Activated CD8-positive, alpha-beta memory T cell treated with anti-CD3 and anti-CD28 coated beads for 36 hours (primary cell): ENCODE measurements around the gene VAPA. TPM values are rescaled to one million over a fixed set of nuclear protein-coding genes. Genes with fewer than 3 reads are reported as not detected.

ENCODE experiments used
- CTCF ChIA-PET: fragments of 350-600 bp; sonication (Branson Sonifier 250); formaldehyde crosslinking; loops from one replicate; lab custom pipeline; 2021; ENCODE audit warnings: antibody characterized with exemption; lab: Charles Lee
- POLR2A ChIA-PET: fragments of 350-600 bp; sonication (Branson Sonifier 250); formaldehyde crosslinking; loops from one replicate; lab custom pipeline; 2021; ENCODE audit warnings: antibody characterized with exemption; lab: Charles Lee
- total RNA-seq, 2 experiments: library from RNA; stranded (reverse); gene quantifications; one replicate each; pipeline ENCODE4 v1.2.3, GENCODE V29; 2021

Gene VAPA
- total RNA-seq: 100 to 1,000 TPM; 152 to 169 TPM

GRCh38 chr18:9913526-9914333 is at the start of gene VAPA:
Gene VAPA (plus strand): TSS chr18:9914016. CDS start chr18:9914257, 241 bp downstream.
- ChIA-PET POLR2A (interaction anchor here (0.7 to 2.2 kb wide), 8 partner anchors 13 to 810 kb away, joined by 3 to 9 read pairs (median 4); partner anchors contain the start of genes NAPG and TXNDC2), CTCF (interaction anchor here (0.6 kb wide), 1 partner anchor 24 kb away, joined by 4 read pairs; no protein-coding TSS in a partner anchor)

- CTCF ChIA-PET: no interaction called here
- POLR2A ChIA-PET: no interaction called here
Observed at GRCh38 chr18:9865764-9866490, 47.9 kb upstream of the VAPA start.

GRCh38 chr18:9866627-9867026 is 47.2 kb upstream of the VAPA start:
- CTCF ChIA-PET: no interaction called here
- POLR2A ChIA-PET: no interaction called here

- POLR2A ChIA-PET: no interaction called here
- CTCF ChIA-PET: no interaction called here
Observed at GRCh38 chr18:9867071-9867594, 46.7 kb upstream of the VAPA start.

GRCh38 chr18:9868857-9869714 is 44.7 kb upstream of the VAPA start:
- POLR2A ChIA-PET: no interaction called here
- CTCF ChIA-PET: no interaction called here

- CTCF ChIA-PET: no interaction called here
- POLR2A ChIA-PET: no interaction called here
Observed at GRCh38 chr18:9869715-9870430, 43.9 kb upstream of the VAPA start.

GRCh38 chr18:9870431-9871008 is 43.3 kb upstream of the VAPA start:
- POLR2A ChIA-PET: no interaction called here

GRCh38 chr18:9871244-9871746 is 42.5 kb upstream of the VAPA start:
- CTCF ChIA-PET: no interaction called here
- POLR2A ChIA-PET: no interaction called here

More at GRCh38 chr18:9870431-9871008, 43.3 kb upstream of the VAPA start:
- CTCF ChIA-PET: no interaction called here

- POLR2A ChIA-PET: no interaction called here
- CTCF ChIA-PET: no interaction called here
Observed at GRCh38 chr18:9872823-9873222, 41.0 kb upstream of the VAPA start.

GRCh38 chr18:9874728-9875127 is 39.1 kb upstream of the VAPA start:
- POLR2A ChIA-PET: no interaction called here
- CTCF ChIA-PET: no interaction called here

GRCh38 chr18:9876212-9876866 is 37.5 kb upstream of the VAPA start:
- POLR2A ChIA-PET: no interaction called here

GRCh38 chr18:9876867-9877654 is 36.8 kb upstream of the VAPA start:
- ChIA-PET CTCF (no interaction called here), POLR2A (no interaction called here)

More at GRCh38 chr18:9876212-9876866, 37.5 kb upstream of the VAPA start:
- CTCF ChIA-PET: no interaction called here

- POLR2A ChIA-PET: no interaction called here
Observed at GRCh38 chr18:9877655-9878014, 36.2 kb upstream of the VAPA start.

GRCh38 chr18:9878095-9878494 is 35.7 kb upstream of the VAPA start:
- CTCF ChIA-PET: no interaction called here
- POLR2A ChIA-PET: no interaction called here

More at GRCh38 chr18:9877655-9878014, 36.2 kb upstream of the VAPA start:
- CTCF ChIA-PET: no interaction called here

- CTCF ChIA-PET: no interaction called here
- POLR2A ChIA-PET: no interaction called here
Observed at GRCh38 chr18:9878783-9879242, 35.0 kb upstream of the VAPA start.

- CTCF ChIA-PET: no interaction called here
- POLR2A ChIA-PET: no interaction called here
Observed at GRCh38 chr18:9884090-9884489, 29.7 kb upstream of the VAPA start.
